ENCODE measurements around the gene PLCL1. TPM values are rescaled to one million over a fixed set of nuclear protein-coding genes. Genes with fewer than 3 reads are reported as not detected.

PLCL1 gene
- total RNA-seq, 2 donors from 2014 or later: 0.04 to 0.11 TPM

DNA sequence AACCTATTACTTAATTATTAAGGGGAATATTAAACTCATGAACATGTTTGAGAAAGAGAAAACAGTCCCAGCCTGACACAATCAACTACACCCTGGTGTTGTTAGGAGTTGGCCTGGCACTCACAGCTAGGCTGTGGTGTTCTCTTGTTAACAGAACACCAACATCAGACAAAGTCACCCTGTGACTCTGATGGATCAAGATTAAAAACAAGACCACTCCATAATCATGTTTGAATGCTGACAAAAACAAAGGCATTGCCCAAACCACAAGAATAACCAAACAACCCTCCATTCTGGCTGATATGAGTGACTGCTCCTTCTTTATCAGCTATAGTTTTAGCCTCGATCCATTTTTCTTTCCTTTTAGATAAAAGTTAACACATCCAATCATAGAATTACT lies 22.3 kb upstream of the PLCL1 start:
- H3K9me3 Mint-ChIP-seq: peaks cover 10% of the 10 kb centered on the region
- peaks cover 3% of the 10 kb centered on the region for H3K4me1 Mint-ChIP-seq
- H3K36me3 Mint-ChIP-seq (ENCODE audit: low read depth): peaks cover 2% of the 10 kb centered on the region
- Histone ChIP-seq H3K27ac (ENCODE audit: low read depth, low read length) (no peak overlapping the region), H3K36me3 (ENCODE audit: control insufficient read depth, insufficient read depth, low read length) (no peaks in the 10 kb centered on the region), H3K9ac (ENCODE audit: extremely low read depth, low read length, poor library complexity, severe bottlenecking) (no peak overlapping the region), H3K9me3 (ENCODE audit: control insufficient read depth, low read length) (no peaks in the 10 kb centered on the region), H3K27me3 (ENCODE audit: control insufficient read depth, insufficient read depth, low read length, poor library complexity, severe bottlenecking) (peaks cover 14% of the 10 kb centered on the region), H3K4me1 (ENCODE audit: control insufficient read depth, insufficient read depth, low read length) (no peaks in the 10 kb centered on the region), H3K4me3 (ENCODE audit: low read length) (no peak overlapping the region)
- no peak overlapping the region for H3K4me3 Mint-ChIP-seq
- peaks cover 25% of the 10 kb centered on the region for H3K27me3 Mint-ChIP-seq (ENCODE audit: insufficient read depth)
- WGBS, 2 experiments (ENCODE audit: insufficient coverage in 1 of 2, insufficient read length in 1 of 2): 80 to 91% methylated on average over 1 of the region's 1 CpG
- no peak for DNase-seq
- H3K27ac Mint-ChIP-seq: no peak overlapping the region
- TF ChIP-seq, protein P1, sequence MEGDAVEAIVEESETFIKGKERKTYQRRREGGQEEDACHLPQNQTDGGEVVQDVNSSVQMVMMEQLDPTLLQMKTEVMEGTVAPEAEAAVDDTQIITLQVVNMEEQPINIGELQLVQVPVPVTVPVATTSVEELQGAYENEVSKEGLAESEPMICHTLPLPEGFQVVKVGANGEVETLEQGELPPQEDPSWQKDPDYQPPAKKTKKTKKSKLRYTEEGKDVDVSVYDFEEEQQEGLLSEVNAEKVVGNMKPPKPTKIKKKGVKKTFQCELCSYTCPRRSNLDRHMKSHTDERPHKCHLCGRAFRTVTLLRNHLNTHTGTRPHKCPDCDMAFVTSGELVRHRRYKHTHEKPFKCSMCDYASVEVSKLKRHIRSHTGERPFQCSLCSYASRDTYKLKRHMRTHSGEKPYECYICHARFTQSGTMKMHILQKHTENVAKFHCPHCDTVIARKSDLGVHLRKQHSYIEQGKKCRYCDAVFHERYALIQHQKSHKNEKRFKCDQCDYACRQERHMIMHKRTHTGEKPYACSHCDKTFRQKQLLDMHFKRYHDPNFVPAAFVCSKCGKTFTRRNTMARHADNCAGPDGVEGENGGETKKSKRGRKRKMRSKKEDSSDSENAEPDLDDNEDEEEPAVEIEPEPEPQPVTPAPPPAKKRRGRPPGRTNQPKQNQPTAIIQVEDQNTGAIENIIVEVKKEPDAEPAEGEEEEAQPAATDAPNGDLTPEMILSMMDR (conservative IDR thresholded peaks at IDR 0.05): no peak

GRCh38 chr2:197784956-197785941 lies 19.1 kb upstream of the PLCL1 start, which contains the start of gene BOLL:
Gene BOLL (minus strand): TSS chr2:197785319. CDS start chr2:197781850, 3,469 bp downstream.
- no peak within 1 kb of the TSS for H3K27ac Mint-ChIP-seq
- peaks cover 10% of the 10 kb centered on the region for H3K9me3 Mint-ChIP-seq
- H3K27ac ChIP-seq (ENCODE audit: low read depth, low read length): no peak within 1 kb of the TSS
- H3K4me3 ChIP-seq (ENCODE audit: low read length): no peak within 1 kb of the TSS
- H3K36me3 Mint-ChIP-seq (ENCODE audit: low read depth): peaks cover 2% of the 10 kb centered on the region
- no peaks in the 10 kb centered on the region for H3K36me3 ChIP-seq (ENCODE audit: control insufficient read depth, insufficient read depth, low read length)
- H3K4me1 Mint-ChIP-seq: peaks cover 3% of the 10 kb centered on the region
- peaks cover 37% of the 10 kb centered on the region for H3K27me3 ChIP-seq (ENCODE audit: control insufficient read depth, insufficient read depth, low read length, poor library complexity, severe bottlenecking)
- TF ChIP-seq, protein P1 (conservative IDR thresholded peaks at IDR 0.05): no peak
- peak; percentile 47 for DNase-seq
- H3K4me1 ChIP-seq (ENCODE audit: control insufficient read depth, insufficient read depth, low read length): no peaks in the 10 kb centered on the region
- H3K27me3 Mint-ChIP-seq (ENCODE audit: insufficient read depth): peaks cover 56% of the 10 kb centered on the region
- no peak within 1 kb of the TSS for H3K9ac ChIP-seq (ENCODE audit: extremely low read depth, low read length, poor library complexity, severe bottlenecking)
- 92 to 93% methylated on average over 51 to 80 of the region's 80 CpGs for WGBS, 2 experiments (ENCODE audit: insufficient coverage in 1 of 2, insufficient read length in 1 of 2)
- no peaks in the 10 kb centered on the region for H3K9me3 ChIP-seq (ENCODE audit: control insufficient read depth, low read length)
- H3K4me3 Mint-ChIP-seq: peak within 1 kb of the TSS; percentile 43

- WGBS, 2 experiments (ENCODE audit: insufficient coverage in 1 of 2, insufficient read length in 1 of 2): 24 to 44% methylated on average over 29 to 79 of the region's 79 CpGs
- H3K36me3 Mint-ChIP-seq (ENCODE audit: low read depth): peaks cover 2% of the 10 kb centered on the region
- no peak overlapping the region for H3K9ac ChIP-seq (ENCODE audit: extremely low read depth, low read length, poor library complexity, severe bottlenecking)
These were observed 18.1 kb upstream of the PLCL1 start for GRCh38 chr2:197786010-197786877.

More at GRCh38 chr2:197786010-197786877, 18.1 kb upstream of the PLCL1 start:
- Histone ChIP-seq H3K4me1 (ENCODE audit: control insufficient read depth, insufficient read depth, low read length) (no peaks in the 10 kb centered on the region), H3K27me3 (ENCODE audit: control insufficient read depth, insufficient read depth, low read length, poor library complexity, severe bottlenecking) (peaks cover 37% of the 10 kb centered on the region), H3K4me3 (ENCODE audit: low read length) (peak overlapping the region; percentile 62), H3K9me3 (ENCODE audit: control insufficient read depth, low read length) (no peaks in the 10 kb centered on the region), H3K27ac (ENCODE audit: low read depth, low read length) (no peak overlapping the region), H3K36me3 (ENCODE audit: control insufficient read depth, insufficient read depth, low read length) (no peaks in the 10 kb centered on the region)
- peaks cover 3% of the 10 kb centered on the region for H3K4me1 Mint-ChIP-seq
- DNase-seq: peak; percentile 97
- H3K27me3 Mint-ChIP-seq (ENCODE audit: insufficient read depth): peaks cover 63% of the 10 kb centered on the region
- no peak overlapping the region for H3K27ac Mint-ChIP-seq
- TF ChIP-seq, protein P1 (conservative IDR thresholded peaks at IDR 0.05): peak; percentile 82
- peak overlapping the region; percentile 43 for H3K4me3 Mint-ChIP-seq
- peaks cover 10% of the 10 kb centered on the region for H3K9me3 Mint-ChIP-seq

Data from endodermal cell (in vitro differentiated cells).